ENCODE measurements around the gene SPAAR. TPM values are rescaled to one million over a fixed set of nuclear protein-coding genes. Genes with fewer than 3 reads are reported as not detected.

The SPAAR gene
- total RNA-seq, 1 donor from 2014 or later, result 13.5 TPM

GRCh38 chr9:35904338-35904737 lies 5.0 kb upstream of the SPAAR start:
- H3K4me1 ChIP-seq, result peaks cover 62% of the 10 kb centered on the region
- no peak for DNase-seq
- H3K9me3 ChIP-seq, result no peaks in the 10 kb centered on the region
- peak overlapping the region; percentile 97 for H3K27ac ChIP-seq
- no peaks in the 10 kb centered on the region for H3K36me3 ChIP-seq
- no peak overlapping the region for H3K4me3 ChIP-seq
- no peaks in the 10 kb centered on the region for H3K27me3 ChIP-seq
- no peak for TF ChIP-seq CTCF (IDR thresholded peaks at IDR 0.05)
- intact Hi-C loops (cut with DNase I), result no loop called here
- no peak for ATAC-seq

GRCh38 chr9:35905051-35905781 lies 4.1 kb upstream of the SPAAR start:
- ATAC-seq (no peak), DNase-seq (no peak)
- Histone ChIP-seq H3K4me1 (peaks cover 71% of the 10 kb centered on the region), H3K27ac (peak overlapping the region; percentile 97), H3K36me3 (no peaks in the 10 kb centered on the region), H3K9me3 (no peaks in the 10 kb centered on the region), H3K4me3 (no peak overlapping the region), H3K27me3 (no peaks in the 10 kb centered on the region)
- no peak for TF ChIP-seq CTCF (IDR thresholded peaks at IDR 0.05)
- intact Hi-C loops (cut with DNase I), result loop anchor here (5.0 kb wide), 1 partner anchor 42 kb away; no protein-coding TSS in a partner anchor

GRCh38 chr9:35905912-35906679 lies 3.2 kb upstream of the SPAAR start, which contains the start of gene HRCT1:
HRCT1 (plus strand) TSS chr9:35906202; CDS start chr9:35906288, 86 bp downstream.
- DNase-seq (peak; percentile 95), ATAC-seq (peak; percentile 70)
- Histone ChIP-seq H3K27ac (peak within 1 kb of the TSS; percentile 97), H3K9me3 (no peaks in the 10 kb centered on the region), H3K4me3 (peak within 1 kb of the TSS; percentile 32), H3K36me3 (no peaks in the 10 kb centered on the region), H3K27me3 (no peaks in the 10 kb centered on the region), H3K4me1 (peaks cover 79% of the 10 kb centered on the region)
- intact Hi-C loops (cut with DNase I), result loop anchor here (5.0 kb wide), 1 partner anchor 41 kb away; no protein-coding TSS in a partner anchor
- TF ChIP-seq CTCF (IDR thresholded peaks at IDR 0.05), result no peak

DNA sequence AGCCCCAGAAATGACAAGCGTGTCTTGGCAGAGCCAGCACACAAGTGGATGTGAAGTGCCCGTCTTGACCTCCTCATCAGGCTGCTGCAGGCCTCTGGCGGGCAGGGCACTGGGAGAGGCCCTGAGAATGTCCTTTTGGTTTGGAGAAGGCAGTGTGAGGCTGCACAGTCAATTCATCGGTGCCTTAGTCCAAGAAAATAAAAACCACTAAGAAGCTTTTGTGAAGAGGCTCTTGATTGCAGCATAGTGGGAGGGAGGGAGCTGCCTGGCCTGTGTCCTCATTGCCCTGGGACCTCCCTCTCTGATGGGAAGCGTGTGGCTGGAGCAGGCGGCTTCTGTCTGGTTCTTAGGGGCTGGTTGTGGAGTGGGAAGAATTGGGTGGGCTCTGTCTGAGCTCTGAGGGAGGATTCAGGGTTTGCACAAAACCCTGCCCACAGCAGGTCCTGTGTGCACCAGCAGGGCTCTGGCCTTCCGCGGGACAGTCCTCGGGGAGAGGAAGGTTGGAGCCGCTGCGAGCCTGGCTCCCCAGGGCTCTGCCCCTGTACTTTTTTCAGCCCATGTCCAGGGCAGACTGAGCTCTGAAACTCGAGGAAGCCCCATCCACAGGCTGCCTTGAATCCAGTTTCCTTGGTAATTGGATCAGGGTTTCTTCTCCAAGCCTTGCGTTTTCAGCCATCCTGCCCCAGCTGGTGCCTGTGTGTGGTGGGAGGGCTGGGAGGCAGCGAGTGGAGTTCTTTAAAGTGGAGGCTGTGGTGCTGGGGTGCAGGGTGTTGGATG lies 2.2 kb upstream of the SPAAR start:
- peak overlapping the region; percentile 97 for H3K27ac ChIP-seq
- H3K27me3 ChIP-seq, result no peaks in the 10 kb centered on the region
- peak overlapping the region; percentile 32 for H3K4me3 ChIP-seq
- intact Hi-C loops (cut with DNase I), result loop anchor here (5.0 kb wide), 1 partner anchor 40 kb away; no protein-coding TSS in a partner anchor
- peak; percentile 63 for ATAC-seq
- TF ChIP-seq CTCF (IDR thresholded peaks at IDR 0.05), result no peak
- no peaks in the 10 kb centered on the region for H3K9me3 ChIP-seq
- DNase-seq, result peak; percentile 85
- H3K36me3 ChIP-seq, result no peaks in the 10 kb centered on the region
- peaks cover 87% of the 10 kb centered on the region for H3K4me1 ChIP-seq

Data from upper lobe of right lung (tissue), 1 donor.